Mucosa of descending colon (tissue), 3 donors: ENCODE data around the gene PHLDB3. TPM values are rescaled to one million over a fixed set of nuclear protein-coding genes. Genes with fewer than 3 reads are reported as not detected.
A peak's percentile ranks its signal among the peaks of the same experiment; 100 is the strongest.

Experiments
- ATAC-seq: fragments of 200-7000 bp; cut with Tn5 transposase; one replicate; pipeline ENCODE4 v1.9.1; 2020; ENCODE audit warnings: mild to moderate bottlenecking, moderate library complexity
- DNase-seq, 3 donors: peaks; one replicate each; pipeline ENCODE4 v3.0.0-alpha.2; 2020
- H3K36me3 ChIP-seq: fragments of 200-600 bp; one replicate; pipeline ENCODE4 v1.8.0; 2021; ENCODE audit warnings: low read depth, mild to moderate bottlenecking
- H3K4me1 ChIP-seq: fragments of 200-600 bp; one replicate; pipeline ENCODE4 v1.8.0; 2021; ENCODE audit warnings: low read depth, mild to moderate bottlenecking
- H3K4me3 ChIP-seq: fragments of 200-600 bp; one replicate; pipeline ENCODE4 v1.8.0; 2021; ENCODE audit warnings: mild to moderate bottlenecking
- H3K9me3 ChIP-seq: fragments of 200-600 bp; one replicate; pipeline ENCODE4 v1.8.0; 2021; ENCODE audit warnings: mild to moderate bottlenecking
- CTCF ChIP-seq: fragments of 200-600 bp; IDR thresholded peaks from one replicate; pipeline ENCODE4 v1.8.0; 2022; ENCODE audit warnings: antibody characterized with exemption, mild to moderate bottlenecking
- intact Hi-C, 2 donors: fragments of 100-400 bp; cut with DNase I in 1 of 2; cut with micrococcal nuclease in 1 of 2; formaldehyde crosslinking; loops; one replicate each; pipeline versions ENCODE4 v1.11.0 to v1.11.1; 2022; cut with DNase I, micrococcal nuclease
- total RNA-seq, 3 donors: library from RNA; stranded (reverse); fragmentation: NEBNext Ultra II Directional in 2 of 3; extraction: Animal tissue kit (Norgen Biotek cat#: 25700) in 2 of 3; gene quantifications; one replicate each; pipeline versions ENCODE4 v1.2.1 to v1.2.4, GENCODE V29; 2021 to 2023
- donor health status: DM: no; HTN: no; CAD: no; lungs with moderate emphysema.
- donor health status: DM: no; HTN: no; CAD: no.
- donor health status: DM: no; HTN: yes; CAD: no.

The PHLDB3 gene
- total RNA-seq, 3 donors from 2014 or later: 13.2 to 22.4 (median 21.3) TPM

DNA sequence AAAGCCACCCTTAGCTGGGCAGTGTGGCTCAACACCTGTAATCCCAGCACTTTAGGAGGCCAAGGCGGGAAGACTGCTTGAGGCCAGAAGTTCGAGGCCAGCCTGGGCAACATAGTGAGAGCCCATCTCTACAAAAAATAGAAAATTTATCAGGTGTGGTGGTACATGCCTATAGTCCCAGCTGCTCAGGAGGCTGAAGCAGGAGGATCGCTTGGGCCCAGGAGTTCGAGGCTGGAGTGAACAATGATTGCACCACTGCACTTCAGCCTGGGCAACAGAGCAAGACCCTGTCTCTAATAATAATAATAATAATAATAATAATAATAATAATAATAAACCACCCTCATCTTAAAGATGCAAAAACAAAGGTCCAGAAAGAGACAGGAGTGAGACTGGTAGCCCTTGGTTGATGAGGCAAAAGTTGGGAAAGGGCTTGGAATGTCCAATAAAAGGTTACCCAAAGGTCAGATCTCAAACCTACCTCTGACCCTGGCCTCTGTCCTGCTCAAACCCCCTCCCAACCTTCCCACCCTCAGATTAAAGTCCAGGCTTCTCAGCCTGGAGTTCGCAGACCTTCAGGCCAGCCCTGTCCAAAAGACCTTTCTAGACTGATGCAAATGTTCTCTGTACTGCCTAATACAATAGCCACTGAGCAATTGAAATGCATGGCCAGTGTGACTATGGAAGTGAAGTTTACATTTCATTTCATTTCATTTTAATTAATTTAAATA is 37.5 kb upstream of the PHLDB3 start:
- no peak for ATAC-seq
- intact Hi-C loops: no loop called here
- Histone ChIP-seq H3K9me3 (peaks cover 6% of the 10 kb centered on the region), H3K36me3 (no peaks in the 10 kb centered on the region), H3K4me3 (no peak overlapping the region), H3K4me1 (no peaks in the 10 kb centered on the region)
- no peak for TF ChIP-seq CTCF
- no peak for DNase-seq

GRCh38 chr19:43540381-43540780 is 35.8 kb upstream of the PHLDB3 start:
- intact Hi-C loops: no loop called here
- no peak for DNase-seq
- no peak overlapping the region for H3K4me3 ChIP-seq
- no peaks in the 10 kb centered on the region for H3K36me3 ChIP-seq
- peaks cover 6% of the 10 kb centered on the region for H3K9me3 ChIP-seq
- H3K4me1 ChIP-seq: no peaks in the 10 kb centered on the region
- no peak for ATAC-seq
- TF ChIP-seq CTCF: no peak

GRCh38 chr19:43538922-43539321 is 34.4 kb upstream of the PHLDB3 start:
- intact Hi-C loops: loop anchor here in 1 of 2 donors (10.0 kb wide), 1 partner anchor 116 kb away; no protein-coding TSS in a partner anchor
- TF ChIP-seq CTCF: no peak
- no peaks in the 10 kb centered on the region for H3K36me3 ChIP-seq
- H3K4me1 ChIP-seq: no peaks in the 10 kb centered on the region
- DNase-seq (no peak), ATAC-seq (no peak)
- peaks cover 6% of the 10 kb centered on the region for H3K9me3 ChIP-seq
- H3K4me3 ChIP-seq: no peak overlapping the region

- intact Hi-C loops: loop anchor here (2.0 to 10.0 kb wide), 2 partner anchors 60 to 120 kb away; no protein-coding TSS in a partner anchor
- H3K9me3 ChIP-seq: peaks cover 6% of the 10 kb centered on the region
- H3K36me3 ChIP-seq: no peaks in the 10 kb centered on the region
- DNase-seq (peak; percentile 68 to 77 (median 70)), ATAC-seq (no peak)
- TF ChIP-seq CTCF: peak; percentile 19
- peaks cover 22% of the 10 kb centered on the region for H3K4me1 ChIP-seq
- H3K4me3 ChIP-seq: no peak overlapping the region
These were observed 30.5 kb upstream of the PHLDB3 start for GRCh38 chr19:43534816-43535761.

GRCh38 chr19:43534305-43534815 is 29.8 kb upstream of the PHLDB3 start:
- ATAC-seq (no peak), DNase-seq (no peak)
- no peak for TF ChIP-seq CTCF
- H3K36me3 ChIP-seq: no peaks in the 10 kb centered on the region
- H3K9me3 ChIP-seq: peaks cover 5% of the 10 kb centered on the region
- peaks cover 29% of the 10 kb centered on the region for H3K4me1 ChIP-seq
- peak overlapping the region; percentile 21 for H3K4me3 ChIP-seq
- intact Hi-C loops: loop anchor here (2.0 to 10.0 kb wide), 2 partner anchors 60 to 120 kb away; no protein-coding TSS in a partner anchor
